MCF 10A (cell line): ENCODE data around the gene COX17. TPM values are rescaled to one million over a fixed set of nuclear protein-coding genes. Genes with fewer than 3 reads are reported as not detected.

Experiments used
- BruUV-seq: library from RNA; stranded (reverse); fragments of 400-500 nt; replicated peaks from 2 replicates; lab custom pipeline; 2021; lab: Mats Ljungman, UMichigan
- CTCF ChIA-PET: fragments of 300-600 bp; sonication (Branson Sonifier 250); formaldehyde crosslinking; extraction: SDS; loops from one replicate; lab custom pipeline; 2021; ENCODE audit warnings: antibody characterized with exemption, inconsistent platforms; lab: Yijun Ruan, JAX
- POLR2A ChIA-PET: fragments of 300-600, 350-650 bp; sonication (Branson Sonifier 250); formaldehyde crosslinking; extraction: SDS; loops from one replicate; lab custom pipeline; 2020; ENCODE audit warnings: antibody characterized with exemption, inconsistent platforms; lab: Yijun Ruan, JAX
- DNase-seq: peaks from one replicate; pipeline ENCODE4 v3.0.0-alpha.2; 2018; ENCODE audit not compliant: unreplicated experiment
- H3K27ac Mint-ChIP-seq: one replicate; pipeline ENCODE4 v1.8.0; 2022; ENCODE audit warnings: mild to moderate bottlenecking, low read depth, mixed read lengths; ENCODE audit not compliant: unreplicated experiment
- H3K27me3 Mint-ChIP-seq: one replicate; pipeline ENCODE4 v1.8.0; 2022; ENCODE audit warnings: mixed read lengths; ENCODE audit not compliant: insufficient read depth, unreplicated experiment
- H3K36me3 Mint-ChIP-seq: one replicate; pipeline ENCODE4 v1.8.0; 2022; ENCODE audit warnings: mild to moderate bottlenecking, moderate library complexity, mixed read lengths; ENCODE audit not compliant: insufficient read depth, unreplicated experiment
- H3K4me1 Mint-ChIP-seq: one replicate; pipeline ENCODE4 v1.8.0; 2022; ENCODE audit warnings: mixed read lengths; ENCODE audit not compliant: insufficient read depth, unreplicated experiment
- H3K4me3 Mint-ChIP-seq: one replicate; pipeline ENCODE4 v1.8.0; 2022; ENCODE audit warnings: mild to moderate bottlenecking, moderate library complexity, mixed read lengths; ENCODE audit not compliant: unreplicated experiment
- H3K9me3 Mint-ChIP-seq: one replicate; pipeline ENCODE4 v1.8.0; 2022; ENCODE audit warnings: mixed read lengths; ENCODE audit not compliant: unreplicated experiment
- CTCF ChIP-seq: fragments of 200-600 bp; IDR thresholded peaks from one replicate; pipeline ENCODE4 v1.8.0; 2022; ENCODE audit warnings: antibody characterized with exemption, mild to moderate bottlenecking; ENCODE audit not compliant: unreplicated experiment
- intact Hi-C: fragments of 100-400 bp; cut with micrococcal nuclease; formaldehyde crosslinking; loops from 2 replicates; pipeline ENCODE4 v1.14.1; 2022
- total RNA-seq: library from RNA; stranded (reverse); gene quantifications from 2 replicates; pipeline ENCODE4 v1.2.3, GENCODE V29; 2022

Gene COX17
- total RNA-seq, 1 experiment from 2014 or later: 47.9 TPM

DNA sequence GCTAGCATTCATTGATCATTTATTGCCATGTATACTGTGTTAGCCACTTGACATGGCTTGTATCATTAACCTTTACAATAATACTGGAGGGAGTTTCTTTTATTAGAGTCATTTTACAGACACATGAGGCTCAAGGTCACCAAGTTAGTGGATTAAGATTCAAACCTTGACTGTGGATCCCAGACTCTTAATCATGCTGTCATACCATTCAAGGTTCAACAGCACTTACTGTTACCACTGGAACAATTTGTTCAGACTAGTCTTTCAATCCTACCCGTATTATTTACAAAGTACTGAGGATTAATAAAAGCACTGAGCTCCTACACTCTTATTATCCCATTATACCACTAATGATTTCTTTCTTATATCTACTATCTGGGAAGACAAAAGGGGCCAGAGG is 1.2 kb downstream of the COX17 start:
- Mint-ChIP-seq H3K4me3 (peak overlapping the region; percentile 79), H3K36me3 (peaks cover 46% of the 10 kb centered on the region), H3K27me3 (no peaks in the 10 kb centered on the region), H3K9me3 (no peaks in the 10 kb centered on the region), H3K4me1 (peaks cover 8% of the 10 kb centered on the region), H3K27ac (peak overlapping the region; percentile 91)
- no TSS peak for BruUV-seq
- POLR2A ChIA-PET: interaction anchor here (0.6 to 4.6 kb wide), 12 partner anchors 12 to 894 kb away, joined by 3 to 59 read pairs (median 6); partner anchors contain the start of genes B4GALT4, POGLUT1, TIMMDC1 and TMEM39A
- DNase-seq: no peak
- TF ChIP-seq CTCF: no peak
- CTCF ChIA-PET: interaction anchor here (0.5 to 1.3 kb wide), 7 partner anchors 14 to 990 kb away, joined by 3 to 4 read pairs (median 3); partner anchors contain the start of gene TIMMDC1
- intact Hi-C loops: loop anchor here (2.0 to 10.0 kb wide), 3 partner anchors 151 to 213 kb away; partner anchors contain the start of genes TIMMDC1 and TMEM39A

DNA sequence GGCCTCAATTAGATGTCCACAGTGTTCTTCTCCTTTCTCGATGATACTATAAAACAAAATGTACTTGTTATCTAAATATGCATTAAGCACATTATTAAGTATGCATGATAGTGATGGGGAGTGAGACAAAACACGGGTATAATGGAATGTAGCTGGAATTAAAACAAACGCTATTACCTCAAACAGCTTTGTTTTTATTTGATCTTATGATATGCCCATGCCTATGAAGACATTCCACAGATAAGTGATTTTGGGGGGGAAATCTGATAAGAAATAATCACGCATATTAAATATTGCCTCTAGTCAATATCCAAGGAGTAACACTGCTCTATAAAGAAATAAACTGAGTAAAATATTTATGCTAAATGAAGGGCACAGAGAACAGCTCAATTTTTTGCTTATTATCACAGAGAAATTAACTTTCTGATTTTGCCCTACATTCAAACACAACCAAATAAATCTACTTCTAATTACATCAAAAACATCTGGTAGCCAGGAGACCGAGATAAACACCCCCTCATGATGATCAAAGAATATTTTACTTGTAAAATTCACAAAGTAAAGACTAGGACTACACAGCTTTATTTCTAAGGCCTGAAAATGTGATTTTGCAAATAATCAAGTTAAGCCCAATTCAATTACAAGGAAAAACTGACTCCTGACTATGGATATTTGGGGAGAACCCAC is 1.9 kb downstream of the COX17 start:
- Mint-ChIP-seq H3K36me3 (peaks cover 48% of the 10 kb centered on the region), H3K4me3 (peak overlapping the region; percentile 79), H3K27ac (peak overlapping the region; percentile 91), H3K27me3 (no peaks in the 10 kb centered on the region), H3K4me1 (peaks cover 8% of the 10 kb centered on the region), H3K9me3 (no peaks in the 10 kb centered on the region)
- intact Hi-C loops: loop anchor here (10.0 kb wide), 2 partner anchors 151 to 181 kb away; partner anchors contain the start of gene TIMMDC1
- POLR2A ChIA-PET: interaction anchor here (0.6 to 4.6 kb wide), 8 partner anchors 11 to 893 kb away, joined by 3 to 59 read pairs (median 9); partner anchors contain the start of genes B4GALT4, TIMMDC1 and TMEM39A
- TF ChIP-seq CTCF: no peak
- BruUV-seq: no TSS peak
- CTCF ChIA-PET: interaction anchor here (0.5 to 1.1 kb wide), 6 partner anchors 11 to 989 kb away, joined by 3 to 5 read pairs (median 3); no protein-coding TSS in a partner anchor
- no peak for DNase-seq

- Mint-ChIP-seq H3K4me3 (no peak overlapping the region), H3K27ac (no peak overlapping the region), H3K9me3 (no peaks in the 10 kb centered on the region), H3K27me3 (no peaks in the 10 kb centered on the region), H3K4me1 (peaks cover 8% of the 10 kb centered on the region), H3K36me3 (peaks cover 54% of the 10 kb centered on the region)
- no peak for TF ChIP-seq CTCF
- CTCF ChIA-PET: interaction anchor here (0.7 to 0.9 kb wide), 2 partner anchors 11 to 321 kb away, joined by 3 to 4 read pairs; no protein-coding TSS in a partner anchor
- DNase-seq: no peak
- POLR2A ChIA-PET: no interaction called here
- intact Hi-C loops: loop anchor here (10.0 kb wide), 2 partner anchors 149 to 179 kb away; partner anchors contain the start of gene TIMMDC1
- no TSS peak for BruUV-seq
Measured at GRCh38 chr3:119673875-119674274, 3.3 kb downstream of the COX17 start.

GRCh38 chr3:119672776-119673175 is 4.4 kb downstream of the COX17 start:
- Mint-ChIP-seq H3K27ac (no peak overlapping the region), H3K9me3 (no peaks in the 10 kb centered on the region), H3K36me3 (peaks cover 54% of the 10 kb centered on the region), H3K4me1 (peaks cover 8% of the 10 kb centered on the region), H3K4me3 (no peak overlapping the region), H3K27me3 (no peaks in the 10 kb centered on the region)
- no peak for TF ChIP-seq CTCF
- CTCF ChIA-PET: interaction anchor here (0.6 to 1.5 kb wide), 4 partner anchors 8 to 789 kb away, joined by 3 to 7 read pairs (median 4); no protein-coding TSS in a partner anchor
- intact Hi-C loops: loop anchor here (10.0 kb wide), 2 partner anchors 148 to 178 kb away; partner anchors contain the start of gene TIMMDC1
- no peak for DNase-seq
- no TSS peak for BruUV-seq
- POLR2A ChIA-PET: interaction anchor here (0.7 to 1.2 kb wide), 3 partner anchors 9 to 210 kb away, joined by 3 to 4 read pairs (median 3); no protein-coding TSS in a partner anchor
